Spinal cord (tissue), 10 donors: ENCODE data around the gene BRME1. TPM values are rescaled to one million over a fixed set of nuclear protein-coding genes. Genes with fewer than 3 reads are reported as not detected.

ENCODE experiments used
- DNase-seq, 6 donors: peaks; one replicate each; pipeline versions ENCODE4 v3.0.0 to v3.0.0-alpha.2; 2013 to 2015; ENCODE audit warnings: low spot score in 6 of 6, low read depth in 4 of 6
- H3K27ac ChIP-seq: one replicate; pipeline ENCODE4 v1.5.1; 2013; ENCODE audit warnings: low read depth, low read length, control low read depth
- H3K27me3 ChIP-seq: one replicate; pipeline ENCODE4 v1.6.1; 2013; ENCODE audit warnings: low read length; ENCODE audit not compliant: control insufficient read depth, insufficient read depth
- H3K36me3 ChIP-seq: one replicate; pipeline ENCODE4 v1.6.1; 2013; ENCODE audit warnings: low read length; ENCODE audit not compliant: control insufficient read depth, insufficient read depth
- H3K4me1 ChIP-seq: one replicate; pipeline ENCODE4 v1.6.1; 2013; ENCODE audit warnings: low read length; ENCODE audit not compliant: control insufficient read depth, insufficient read depth
- H3K4me3 ChIP-seq: one replicate; pipeline ENCODE4 v1.5.1; 2013; ENCODE audit warnings: low read depth, low read length, control low read depth
- H3K9me3 ChIP-seq: one replicate; pipeline ENCODE4 v1.6.1; 2013; ENCODE audit warnings: low read length; ENCODE audit not compliant: control insufficient read depth, insufficient read depth
- WGBS: methylation state at CpG from one replicate; pipeline ENCODE4 v1.1.5; 2013; ENCODE audit warnings: missing lambda C conversion rate; ENCODE audit not compliant: insufficient coverage; 5-methylcytosine and 5-hydroxymethylcytosine counted together
- polyA plus RNA-seq, 2 donors: library from polyadenylated mRNA; unstranded; fragments of 120-200 nt; gene quantifications; one replicate each; pipeline ENCODE4 v1.2.1, GENCODE V29; 2013; ENCODE audit not compliant: insufficient read length in 2 of 2
- total RNA-seq, 2 donors: library from RNA; depleted of rRNA in 1 of 2; stranded (reverse); fragments of 120-200 nt in 1 of 2; fragments of >200 nt in 1 of 2; gene quantifications; one replicate each; pipeline versions ENCODE4 v1.2.3 to v1.2.4, GENCODE V29; 2013 to 2014
- donor health status: healthy.

The BRME1 gene
- total and polyA plus RNA-seq, 4 donors, result 3.3 to 15.5 (median 11.0) TPM

DNA sequence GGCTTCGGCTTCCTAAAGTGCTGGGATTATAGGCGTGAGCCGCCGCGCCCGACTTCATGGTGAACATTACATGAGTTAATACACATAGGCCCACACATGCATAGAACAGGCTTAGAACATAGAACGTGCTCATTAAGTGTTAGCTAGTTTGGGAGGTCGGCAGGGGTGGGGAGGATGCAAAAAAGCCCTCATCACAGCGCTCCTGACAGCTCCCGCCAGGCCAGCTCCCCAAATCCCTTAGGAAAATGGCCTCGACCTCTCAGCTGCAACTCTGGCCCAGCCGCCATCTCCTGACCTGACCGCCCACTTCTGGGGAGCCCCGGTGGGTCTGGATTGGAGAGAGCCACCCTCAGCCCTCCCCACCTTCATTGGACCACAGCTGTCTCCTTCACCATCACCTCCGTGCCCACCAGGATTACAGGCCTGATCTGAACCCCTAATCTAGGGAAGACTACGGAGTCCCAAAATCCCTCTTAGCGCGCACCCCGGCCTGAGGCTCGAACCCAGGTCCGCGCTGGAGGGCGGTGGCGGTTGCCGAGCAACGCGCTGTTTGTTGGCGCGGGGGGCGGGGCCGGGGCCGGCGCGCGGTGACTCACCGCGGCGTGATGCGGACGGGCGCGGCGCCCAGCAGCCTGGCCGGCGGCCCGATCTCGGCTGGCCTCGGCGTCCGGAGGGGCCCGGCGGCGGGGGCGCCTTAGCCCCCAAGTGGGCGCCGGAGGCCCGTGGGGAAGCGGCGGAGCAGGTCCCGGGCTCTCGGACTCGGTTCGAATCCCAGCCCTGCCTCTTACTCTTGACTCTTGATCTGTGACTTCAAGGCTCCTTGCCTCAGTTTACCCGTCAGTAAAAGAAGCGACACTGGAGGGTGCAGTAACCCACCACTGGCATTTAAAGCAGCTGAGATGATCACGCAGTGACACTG, 55.7 kb downstream of the BRME1 start:
- Histone ChIP-seq H3K9me3 (no peaks in the 10 kb centered on the region), H3K4me1 (peaks cover 52% of the 10 kb centered on the region), H3K27me3 (no peaks in the 10 kb centered on the region), H3K27ac (peak overlapping the region; percentile 94), H3K36me3 (no peaks in the 10 kb centered on the region), H3K4me3 (peak overlapping the region; percentile 24)
- 15% methylated on average over 61 of the region's 66 CpGs for WGBS
- DNase-seq, result peak in 2 of 6 donors; percentile 69 to 89

- H3K36me3 ChIP-seq, result no peaks in the 10 kb centered on the region
- peak overlapping the region; percentile 29 for H3K27ac ChIP-seq
- WGBS, result 74% methylated on average over 13 of the region's 16 CpGs
- H3K4me3 ChIP-seq, result no peak overlapping the region
- H3K9me3 ChIP-seq, result no peaks in the 10 kb centered on the region
- no peaks in the 10 kb centered on the region for H3K27me3 ChIP-seq
- peaks cover 53% of the 10 kb centered on the region for H3K4me1 ChIP-seq
- no peak for DNase-seq
Observed at GRCh38 chr19:13848798-13849676, 56.9 kb downstream of the BRME1 start.

- no peak for DNase-seq
- no peaks in the 10 kb centered on the region for H3K27me3 ChIP-seq
- peaks cover 60% of the 10 kb centered on the region for H3K4me1 ChIP-seq
- peak overlapping the region; percentile 99 for H3K27ac ChIP-seq
- no peaks in the 10 kb centered on the region for H3K36me3 ChIP-seq
- H3K4me3 ChIP-seq, result no peak overlapping the region
- no peaks in the 10 kb centered on the region for H3K9me3 ChIP-seq
- no CpG with 5 or more reads among the region's 4 CpGs for WGBS
Observed at GRCh38 chr19:13848340-13848677, 57.6 kb downstream of the BRME1 start.

- Histone ChIP-seq H3K27me3 (peaks cover 4% of the 10 kb centered on the region), H3K4me3 (peak overlapping the region; percentile 48), H3K4me1 (peaks cover 66% of the 10 kb centered on the region), H3K27ac (peak overlapping the region; percentile 99), H3K9me3 (no peaks in the 10 kb centered on the region), H3K36me3 (no peaks in the 10 kb centered on the region)
- DNase-seq, result peak in 2 of 6 donors; percentile 82 to 92
- WGBS, result 0% methylated on average over 20 of the region's 47 CpGs
Observed at GRCh38 chr19:13847407-13848339, 58.2 kb downstream of the BRME1 start.

- 4% methylated on average over 23 of the region's 23 CpGs for WGBS
- Histone ChIP-seq H3K27me3 (peaks cover 4% of the 10 kb centered on the region), H3K4me3 (peak overlapping the region; percentile 48), H3K27ac (peak overlapping the region; percentile 99), H3K36me3 (no peaks in the 10 kb centered on the region), H3K9me3 (no peaks in the 10 kb centered on the region), H3K4me1 (peaks cover 68% of the 10 kb centered on the region)
- peak in 4 of 6 donors; percentile 82 to 96 (median 88) for DNase-seq
Observed at GRCh38 chr19:13846557-13847406, 59.1 kb downstream of the BRME1 start.

GRCh38 chr19:13844130-13844631, 61.7 kb downstream of the BRME1 start:
- peaks cover 68% of the 10 kb centered on the region for H3K4me1 ChIP-seq
- 33% methylated on average over 1 of the region's 7 CpGs for WGBS
- H3K27ac ChIP-seq, result no peak overlapping the region

DNA sequence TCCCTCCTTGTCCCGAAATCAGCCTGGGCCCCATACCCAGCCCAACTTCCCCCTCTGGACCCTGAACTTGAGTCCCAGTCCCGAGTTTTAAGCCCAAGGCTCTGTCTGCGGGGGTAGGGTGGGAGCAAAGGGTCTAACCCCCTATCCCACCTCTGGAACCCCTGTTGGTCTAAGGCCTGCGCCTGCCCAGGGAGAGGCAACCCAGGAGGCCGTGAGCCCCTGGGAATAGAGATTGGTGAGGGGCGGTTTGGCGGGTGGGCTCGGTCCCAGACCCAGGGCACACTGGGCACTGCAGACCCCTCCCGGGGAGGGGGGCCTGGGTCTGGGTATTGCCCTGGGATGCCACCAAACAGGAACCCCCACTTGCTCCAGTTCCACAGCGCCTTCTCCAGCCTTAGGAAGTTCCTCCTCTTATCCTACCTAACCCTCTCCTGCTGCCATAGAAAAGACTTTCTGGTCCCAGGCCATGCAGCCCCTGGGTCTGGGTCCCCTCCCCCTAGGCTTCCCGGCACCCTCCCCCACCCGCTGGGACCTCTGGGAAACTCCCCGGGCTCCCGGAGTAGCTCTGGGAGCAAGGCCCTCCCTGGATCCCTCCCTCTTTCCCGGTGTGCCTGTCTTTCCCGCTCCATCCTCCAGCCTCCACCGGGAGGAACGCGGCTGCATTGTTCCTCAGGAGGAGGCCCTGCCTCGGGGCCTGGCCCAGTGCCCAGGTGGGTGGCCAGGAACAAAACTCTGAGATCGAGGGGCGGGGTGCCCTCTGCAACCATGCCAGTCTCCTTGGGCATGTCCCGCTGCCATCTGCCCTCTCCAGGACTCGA, 62.6 kb downstream of the BRME1 start:
- WGBS, result 12% methylated on average over 18 of the region's 24 CpGs
- peaks cover 4% of the 10 kb centered on the region for H3K27me3 ChIP-seq
- DNase-seq, result peak in 2 of 6 donors; percentile 43 to 75
- H3K36me3 ChIP-seq, result peaks cover 12% of the 10 kb centered on the region
- no peaks in the 10 kb centered on the region for H3K9me3 ChIP-seq
- H3K4me3 ChIP-seq, result peak overlapping the region; percentile 60
- peak overlapping the region; percentile 96 for H3K27ac ChIP-seq
- peaks cover 75% of the 10 kb centered on the region for H3K4me1 ChIP-seq

More at GRCh38 chr19:13844130-13844631, 61.7 kb downstream of the BRME1 start:
- Histone ChIP-seq H3K4me3 (no peak overlapping the region), H3K36me3 (peaks cover 9% of the 10 kb centered on the region), H3K9me3 (no peaks in the 10 kb centered on the region), H3K27me3 (peaks cover 4% of the 10 kb centered on the region)
- no peak for DNase-seq
